OCI-LY7 (cell line): ENCODE data around the gene ZNF81. TPM values are rescaled to one million over a fixed set of nuclear protein-coding genes. Genes with fewer than 3 reads are reported as not detected.

Source experiments
- BruUV-seq: library from RNA; stranded (reverse); fragments of 400-500 nt; replicated peaks from 2 replicates; lab custom pipeline; 2021; lab: Mats Ljungman, UMichigan
- CTCF ChIA-PET: fragments of 300-600 bp; sonication (Branson Sonifier 250); formaldehyde crosslinking; loops from one replicate; lab custom pipeline; 2022; ENCODE audit warnings: antibody characterized with exemption; ENCODE audit not compliant: unreplicated experiment; lab: Charles Lee
- POLR2A ChIA-PET: fragments of 300-600 bp; sonication (Branson Sonifier 250); formaldehyde crosslinking; loops from one replicate; lab custom pipeline; 2022; ENCODE audit warnings: antibody characterized with exemption; lab: Charles Lee
- DNase-seq: peaks from one replicate; pipeline ENCODE4 v3.0.0-alpha.2; 2015; ENCODE audit warnings: low spot score
- H2AFZ ChIP-seq: fragments of 200-600 bp; sonication (generic), shearing (Covaris generic); 2 replicates; pipeline ENCODE4 v1.6.1; 2014; ENCODE audit warnings: mild to moderate bottlenecking, antibody characterized with exemption, low read length, moderate library complexity
- H3K27ac ChIP-seq: fragments of 200-600 bp; sonication (generic); 2 replicates; pipeline ENCODE4 v1.5.1; 2014; ENCODE audit warnings: mixed run types, low read depth, mild to moderate bottlenecking, moderate library complexity, low read length, inconsistent platforms; ENCODE audit not compliant: poor library complexity, severe bottlenecking
- H3K36me3 ChIP-seq: fragments of 200-600 bp; sonication (generic); 2 replicates; pipeline ENCODE4 v1.6.1; 2014; ENCODE audit warnings: mild to moderate bottlenecking, antibody characterized with exemption, low read length, moderate library complexity, mixed read lengths; ENCODE audit not compliant: insufficient read depth
- H3K4me1 ChIP-seq: fragments of 200-600 bp; sonication (generic); 2 replicates; pipeline ENCODE4 v1.5.1; 2014; ENCODE audit warnings: mild to moderate bottlenecking, low read length; ENCODE audit not compliant: insufficient read depth, poor library complexity, severe bottlenecking
- H3K4me2 ChIP-seq: fragments of 200-600 bp; sonication (generic); 2 replicates; pipeline ENCODE4 v1.6.1; 2014; ENCODE audit warnings: mild to moderate bottlenecking, low read length
- H3K4me3 ChIP-seq: fragments of 200-600 bp; sonication (generic); 2 replicates; pipeline ENCODE4 v1.5.1; 2014; ENCODE audit warnings: mild to moderate bottlenecking, low read depth, low read length; ENCODE audit not compliant: poor library complexity, severe bottlenecking
- H3K79me2 ChIP-seq: fragments of 200-600 bp; sonication (generic); 2 replicates; pipeline ENCODE4 v1.6.1; 2016; ENCODE audit warnings: low read depth, mild to moderate bottlenecking, low read length, moderate library complexity, mixed read lengths; ENCODE audit not compliant: insufficient read depth
- H3K9me2 ChIP-seq: fragments of 200-600 bp; sonication (generic); 2 replicates; pipeline ENCODE4 v1.6.1; 2016; ENCODE audit warnings: mild to moderate bottlenecking, low read length, mixed read lengths; ENCODE audit not compliant: insufficient read depth
- H3K9me3 ChIP-seq: fragments of 200-600 bp; sonication (generic); 2 replicates; pipeline ENCODE4 v1.6.1; 2014; ENCODE audit warnings: mild to moderate bottlenecking, mixed run types, low read length, mixed read lengths
- H4K20me1 ChIP-seq: fragments of 200-600 bp; sonication (generic); 2 replicates; pipeline ENCODE4 v1.6.1; 2014; ENCODE audit warnings: mild to moderate bottlenecking, antibody characterized with exemption, low read length, moderate library complexity, mixed read lengths; ENCODE audit not compliant: insufficient read depth
- CTCF ChIP-seq: fragments of 200-600 bp; sonication (generic); conservative IDR thresholded peaks from 2 replicates; pipeline ENCODE4 v1.5.1; 2014; ENCODE audit warnings: mild to moderate bottlenecking, antibody characterized with exemption, low read length, moderate library complexity, mixed read lengths
- EZH2phosphoT487 ChIP-seq: fragments of 200-600 bp; sonication (generic); IDR thresholded peaks from 2 replicates; pipeline ENCODE4 v1.6.1; 2018; ENCODE audit warnings: low read depth, borderline replicate concordance, mild to moderate bottlenecking, mixed run types, antibody characterized with exemption, low read length, moderate library complexity, mixed read lengths
- intact Hi-C: fragments of 100-400 bp; cut with micrococcal nuclease; formaldehyde crosslinking; loops from one replicate; pipeline ENCODE4 v1.10.0; 2022; ENCODE audit not compliant: unreplicated experiment
- total RNA-seq, 2 experiments: library from RNA; depleted of rRNA in 1 of 2; stranded (reverse); fragments of >200 nt in 1 of 2; shearing (Covaris generic) in 1 of 2; gene quantifications; 2 replicates each; pipeline ENCODE4 v1.2.3, GENCODE V29; 2014 to 2022

The ZNF81 gene
- total RNA-seq, 2 experiments from 2014 or later = 7.1 to 12.8 TPM

- no peaks in the 10 kb centered on the region for H3K79me2 ChIP-seq
- no TSS peak for BruUV-seq
- no peak overlapping the region for H3K4me3 ChIP-seq
- no peak for DNase-seq
- H3K36me3 ChIP-seq = no peaks in the 10 kb centered on the region
- H3K4me1 ChIP-seq = peaks cover 13% of the 10 kb centered on the region
- ChIA-PET POLR2A (no interaction called here), CTCF (interaction anchor here (0.6 kb wide), 1 partner anchor 1458 kb away, joined by 3 read pairs; no protein-coding TSS in a partner anchor)
- H3K4me2 ChIP-seq = no peak overlapping the region
- H3K27ac ChIP-seq = no peak overlapping the region
- H4K20me1 ChIP-seq = no peaks in the 10 kb centered on the region
- TF ChIP-seq CTCF (no peak), EZH2phosphoT487 (no peak)
- H3K9me3 ChIP-seq = no peaks in the 10 kb centered on the region
- H3K9me2 ChIP-seq = no peaks in the 10 kb centered on the region
- intact Hi-C loops = no loop called here
- no peak overlapping the region for H2AFZ ChIP-seq
Observed at GRCh38 chrX:47807548-47807947, 29.2 kb upstream of the ZNF81 start.

GRCh38 chrX:47808904-47809788 is 27.6 kb upstream of the ZNF81 start:
- ChIA-PET POLR2A (interaction anchor here (0.8 kb wide), 1 partner anchor 64 kb away, joined by 5 read pairs; no protein-coding TSS in a partner anchor), CTCF (no interaction called here)
- Histone ChIP-seq H3K27ac (no peak overlapping the region), H3K9me2 (no peaks in the 10 kb centered on the region), H3K79me2 (no peaks in the 10 kb centered on the region), H2AFZ (no peak overlapping the region), H4K20me1 (no peaks in the 10 kb centered on the region), H3K4me1 (peaks cover 13% of the 10 kb centered on the region), H3K36me3 (no peaks in the 10 kb centered on the region), H3K4me3 (no peak overlapping the region), H3K4me2 (no peak overlapping the region), H3K9me3 (no peaks in the 10 kb centered on the region)
- BruUV-seq = no TSS peak
- intact Hi-C loops = no loop called here
- DNase-seq = no peak
- TF ChIP-seq CTCF (no peak), EZH2phosphoT487 (no peak)

GRCh38 chrX:47814851-47815250 is 21.9 kb upstream of the ZNF81 start:
- H3K4me1 ChIP-seq = no peaks in the 10 kb centered on the region

More at GRCh38 chrX:47814851-47815250, 21.9 kb upstream of the ZNF81 start:
- Histone ChIP-seq H3K36me3 (no peaks in the 10 kb centered on the region), H3K27ac (no peak overlapping the region), H3K79me2 (no peaks in the 10 kb centered on the region), H2AFZ (no peak overlapping the region), H3K9me2 (no peaks in the 10 kb centered on the region), H3K4me3 (no peak overlapping the region), H3K4me2 (no peak overlapping the region), H4K20me1 (no peaks in the 10 kb centered on the region), H3K9me3 (no peaks in the 10 kb centered on the region)
- DNase-seq = no peak
- no TSS peak for BruUV-seq
- intact Hi-C loops = no loop called here
- TF ChIP-seq CTCF = no peak
- TF ChIP-seq EZH2phosphoT487 = no peak
- CTCF ChIA-PET = no interaction called here
- POLR2A ChIA-PET = no interaction called here
